ELR (cell line): ENCODE results near the gene LRRC3C.
"Not testable (repeated sequence)": the region's sequence is repeated elsewhere in the genome, so short reads cannot be mapped to it uniquely, and the experiment has no call there.

Experiments
- DNase-seq: peaks from one replicate; pipeline ENCODE4 v3.0.0-alpha.2; 2015; ENCODE audit warnings: low read depth

Gene LRRC3C

GRCh38 chr17:39924691-39925055 lies 2.9 kb upstream of the LRRC3C start:
- DNase-seq, result no peak

GRCh38 chr17:39925282-39926134 lies 2.0 kb upstream of the LRRC3C start:
- no peak for DNase-seq

- DNase-seq, result no peak
Observed at GRCh38 chr17:39926135-39926587, 1.4 kb upstream of the LRRC3C start.

GRCh38 chr17:39926588-39927100 lies 888 bp upstream of the LRRC3C start:
- peak; percentile 47 for DNase-seq

GRCh38 chr17:39927929-39928857 lies 661 bp downstream of the LRRC3C start:
- peak; percentile 24 for DNase-seq

- DNase-seq, result peak; percentile 98
Observed at GRCh38 chr17:39928858-39929645, 1.5 kb downstream of the LRRC3C start.

- DNase-seq, result peak; percentile 83
Observed at GRCh38 chr17:39929646-39930407, 2.3 kb downstream of the LRRC3C start.

GRCh38 chr17:39933912-39934311 lies 6.4 kb downstream of the LRRC3C start:
- no peak for DNase-seq

- no peak for DNase-seq
Observed at GRCh38 chr17:39934324-39934723, 6.8 kb downstream of the LRRC3C start.

GRCh38 chr17:39935909-39936308 lies 8.4 kb downstream of the LRRC3C start:
- DNase-seq, result peak; percentile 41

- no peak for DNase-seq
Observed at GRCh38 chr17:39937447-39937846, 9.9 kb downstream of the LRRC3C start.

- no peak for DNase-seq
Observed at GRCh38 chr17:39938140-39938869, 10.8 kb downstream of the LRRC3C start.

GRCh38 chr17:39939106-39939505 lies 11.6 kb downstream of the LRRC3C start:
- peak; percentile 16 for DNase-seq

GRCh38 chr17:39939588-39940419 lies 12.3 kb downstream of the LRRC3C start:
- peak; percentile 90 for DNase-seq

- DNase-seq, result no peak
Observed at GRCh38 chr17:39943702-39944392, 16.3 kb downstream of the LRRC3C start.

- DNase-seq, result no peak
Observed at GRCh38 chr17:39944393-39944711, 16.8 kb downstream of the LRRC3C start.

GRCh38 chr17:39946551-39947330 lies 19.2 kb downstream of the LRRC3C start:
- DNase-seq, result no peak

GRCh38 chr17:39948489-39948828 lies 20.9 kb downstream of the LRRC3C start:
- DNase-seq, result not testable (repeated sequence)
